Neuronal stem cell (in vitro differentiated cells): Measurements from ENCODE around the gene FGFR2.

ENCODE experiments used
- DNase-seq: peaks from one replicate; pipeline ENCODE4 v3.0.0-alpha.2; 2013; ENCODE audit warnings: low spot score
- H2AFZ ChIP-seq: one replicate; pipeline ENCODE4 v1.6.1; 2013; ENCODE audit warnings: mild to moderate bottlenecking, low read length, inconsistent platforms
- H2AK5ac ChIP-seq: 2 replicates; pipeline ENCODE4 v1.6.1; 2013; ENCODE audit warnings: low read depth, mild to moderate bottlenecking, inconsistent platforms, low read length, moderate library complexity, mixed read lengths
- H2BK120ac ChIP-seq: 2 replicates; pipeline ENCODE4 v1.6.1; 2013; ENCODE audit warnings: low read depth, mild to moderate bottlenecking, inconsistent platforms, low read length, moderate library complexity, mixed read lengths
- H2BK12ac ChIP-seq: one replicate; pipeline ENCODE4 v1.6.1; 2013; ENCODE audit warnings: low read length, inconsistent platforms
- H2BK15ac ChIP-seq: 2 replicates; pipeline ENCODE4 v1.6.1; 2013; ENCODE audit warnings: mild to moderate bottlenecking, low read length, inconsistent platforms, mixed read lengths
- H2BK5ac ChIP-seq: one replicate; pipeline ENCODE4 v1.6.1; 2013; ENCODE audit warnings: inconsistent platforms, mild to moderate bottlenecking, low read length, moderate library complexity
- H3K14ac ChIP-seq: one replicate; pipeline ENCODE4 v1.6.1; 2013; ENCODE audit warnings: low read length, inconsistent platforms
- H3K18ac ChIP-seq: 2 replicates; pipeline ENCODE4 v1.6.1; 2013; ENCODE audit warnings: low read length, inconsistent platforms
- H3K23ac ChIP-seq: 2 replicates; pipeline ENCODE4 v1.6.1; 2013; ENCODE audit warnings: low read depth, mild to moderate bottlenecking, mixed read lengths, low read length, inconsistent platforms; ENCODE audit not compliant: poor library complexity
- H3K27ac ChIP-seq: replicated peaks from 3 replicates; pipeline ENCODE4 v1.5.1; 2013; ENCODE audit warnings: low read length, inconsistent platforms
- H3K27me3 ChIP-seq, 3 experiments: 2 replicates each; pipeline ENCODE4 v1.6.1; 2013; ENCODE audit warnings: low read length in 3 of 3, mild to moderate bottlenecking in 2 of 3, inconsistent platforms in 1 of 3, low read depth in 1 of 3, mixed read lengths in 1 of 3, moderate library complexity in 1 of 3; ENCODE audit not compliant: control insufficient read depth in 3 of 3, insufficient read depth in 3 of 3
- H3K36me3 ChIP-seq, 2 donors: replicated peaks in 1 of 2; 2 replicates each; pipeline ENCODE4 v1.6.1; 2013; ENCODE audit warnings: low read length in 2 of 2; ENCODE audit not compliant: control insufficient read depth in 2 of 2, insufficient read depth in 2 of 2
- H3K4ac ChIP-seq: 2 replicates; pipeline ENCODE4 v1.6.1; 2013; ENCODE audit warnings: inconsistent platforms, mild to moderate bottlenecking, low read length, moderate library complexity
- H3K4me1 ChIP-seq, 2 donors: 1 replicate in 1 of 2; 2 replicates in 1 of 2; pipeline ENCODE4 v1.6.1; 2013; ENCODE audit warnings: low read length in 2 of 2, low read depth in 1 of 2; ENCODE audit not compliant: control insufficient read depth in 2 of 2, insufficient read depth in 1 of 2
- H3K4me2 ChIP-seq: one replicate; pipeline ENCODE4 v1.6.1; 2013; ENCODE audit warnings: mild to moderate bottlenecking, low read length, inconsistent platforms; ENCODE audit not compliant: insufficient read depth, poor library complexity, severe bottlenecking
- H3K4me3 ChIP-seq, 2 donors: 2 replicates each; pipeline ENCODE4 v1.5.1; 2013; ENCODE audit warnings: low read length in 2 of 2, mild to moderate bottlenecking in 2 of 2, inconsistent platforms in 1 of 2, moderate library complexity in 1 of 2
- H3K79me1 ChIP-seq: one replicate; pipeline ENCODE4 v1.6.1; 2013; ENCODE audit warnings: low read depth, mild to moderate bottlenecking, inconsistent platforms, low read length, moderate library complexity
- H3K9ac ChIP-seq: one replicate; pipeline ENCODE4 v1.6.1; 2013; ENCODE audit warnings: mild to moderate bottlenecking, low read depth, low read length, inconsistent platforms; ENCODE audit not compliant: poor library complexity
- H3K9me3 ChIP-seq, 2 donors: replicated peaks in 1 of 2; 2 replicates each; pipeline versions ENCODE3 to v1.6.1; 2013; ENCODE audit warnings: low read length in 2 of 2, mild to moderate bottlenecking in 2 of 2, inconsistent platforms in 1 of 2, low read depth in 1 of 2, mixed read lengths in 1 of 2, moderate library complexity in 1 of 2; ENCODE audit not compliant: control insufficient read depth in 2 of 2, insufficient read depth in 1 of 2
- H4K8ac ChIP-seq: one replicate; pipeline ENCODE4 v1.6.1; 2013; ENCODE audit warnings: low read depth, mild to moderate bottlenecking, inconsistent platforms, low read length, moderate library complexity
- H4K91ac ChIP-seq: one replicate; pipeline ENCODE4 v1.6.1; 2013; ENCODE audit warnings: low read length, low read depth, mild to moderate bottlenecking, inconsistent platforms; ENCODE audit not compliant: poor library complexity
- WGBS, 2 donors: extraction: QIAGEN DNeasy Blood & Tissue Kit; methylation state at CpG; one replicate each; pipeline ENCODE4 v1.1.7; 2013; ENCODE audit warnings: missing lambda C conversion rate in 2 of 2, mixed read lengths in 1 of 2; ENCODE audit not compliant: insufficient read length in 2 of 2, insufficient replicate concordance in 1 of 2; ENCODE audit errors: extremely low coverage in 2 of 2; 5-methylcytosine and 5-hydroxymethylcytosine counted together

FGFR2 gene

GRCh38 chr10:121449482-121449924, 148.7 kb downstream of the FGFR2 start:
- no peak overlapping the region for H3K18ac ChIP-seq
- no peaks in the 10 kb centered on the region for H3K27me3 ChIP-seq
- H2BK15ac ChIP-seq: no peak overlapping the region
- H2AK5ac ChIP-seq: no peak overlapping the region
- no peak overlapping the region for H2BK120ac ChIP-seq
- H3K4ac ChIP-seq: no peak overlapping the region
- DNase-seq: no peak
- H3K9me3 ChIP-seq: no peaks in the 10 kb centered on the region
- no peaks in the 10 kb centered on the region for H3K79me1 ChIP-seq
- H4K91ac ChIP-seq: no peak overlapping the region
- no peak overlapping the region for H3K27ac ChIP-seq
- no peak overlapping the region for H2BK12ac ChIP-seq
- H4K8ac ChIP-seq: no peak overlapping the region
- H3K4me1 ChIP-seq: peaks cover 0 to 9% of the 10 kb centered on the region in 2 donors
- H2BK5ac ChIP-seq: no peak overlapping the region
- no peak overlapping the region for H3K9ac ChIP-seq
- no peak overlapping the region for H3K23ac ChIP-seq
- H2AFZ ChIP-seq: no peak overlapping the region
- H3K4me3 ChIP-seq: no peak overlapping the region
- no peak overlapping the region for H3K14ac ChIP-seq
- no peak overlapping the region for H3K4me2 ChIP-seq
- no CpG with 5 or more reads among the region's 4 CpGs for WGBS, 2 donors
- no peaks in the 10 kb centered on the region for H3K36me3 ChIP-seq

- Histone ChIP-seq H3K79me1 (no peaks in the 10 kb centered on the region), H4K8ac (no peak overlapping the region), H2AK5ac (no peak overlapping the region), H2BK15ac (no peak overlapping the region), H4K91ac (no peak overlapping the region), H3K14ac (no peak overlapping the region), H3K9me3 (no peaks in the 10 kb centered on the region), H3K9ac (no peak overlapping the region), H2BK120ac (no peak overlapping the region), H3K4me3 (no peak overlapping the region), H3K4ac (no peak overlapping the region), H3K27ac (no peak overlapping the region), H2BK5ac (no peak overlapping the region), H2BK12ac (no peak overlapping the region), H2AFZ (no peak overlapping the region), H3K18ac (no peak overlapping the region), H3K4me2 (no peak overlapping the region), H3K36me3 (no peaks in the 10 kb centered on the region), H3K27me3 (peaks cover 0 to 1% (median 0%) of the 10 kb centered on the region in 3 experiments), H3K23ac (no peak overlapping the region), H3K4me1 (peaks cover 0 to 9% of the 10 kb centered on the region in 2 donors)
- no peak for DNase-seq
- no CpG with 5 or more reads among the region's 5 CpGs for WGBS, 2 donors
Measured at GRCh38 chr10:121448766-121449421, 149.3 kb downstream of the FGFR2 start.

- H3K4me1 ChIP-seq: peaks cover 0 to 2% of the 10 kb centered on the region in 2 donors
- H3K18ac ChIP-seq: no peak overlapping the region
- no peak overlapping the region for H2BK120ac ChIP-seq
- WGBS, 2 donors: no CpG with 5 or more reads among the region's 8 CpGs
- H4K91ac ChIP-seq: no peak overlapping the region
- no peak overlapping the region for H2BK12ac ChIP-seq
- H3K14ac ChIP-seq: no peak overlapping the region
- no peak overlapping the region for H3K4me3 ChIP-seq
- no peak overlapping the region for H3K9ac ChIP-seq
- H4K8ac ChIP-seq: no peak overlapping the region
- H3K4me2 ChIP-seq: no peak overlapping the region
- no peak overlapping the region for H2AFZ ChIP-seq
- H3K79me1 ChIP-seq: no peaks in the 10 kb centered on the region
- H3K27ac ChIP-seq: no peak overlapping the region
- H3K36me3 ChIP-seq: no peaks in the 10 kb centered on the region
- DNase-seq: no peak
- H2BK5ac ChIP-seq: no peak overlapping the region
- peaks cover 0 to 2% (median 0%) of the 10 kb centered on the region in 3 experiments for H3K27me3 ChIP-seq
- H2BK15ac ChIP-seq: no peak overlapping the region
- H3K9me3 ChIP-seq: no peaks in the 10 kb centered on the region
- no peak overlapping the region for H3K23ac ChIP-seq
- no peak overlapping the region for H3K4ac ChIP-seq
- no peak overlapping the region for H2AK5ac ChIP-seq
Measured at GRCh38 chr10:121444520-121445165, 153.6 kb downstream of the FGFR2 start.

GRCh38 chr10:121442086-121442935, 155.9 kb downstream of the FGFR2 start:
- no peak overlapping the region for H3K14ac ChIP-seq
- no peak overlapping the region for H3K27ac ChIP-seq
- H2BK15ac ChIP-seq: no peak overlapping the region
- H3K4me3 ChIP-seq: no peak overlapping the region
- no peak overlapping the region for H3K4me2 ChIP-seq
- H2BK5ac ChIP-seq: no peak overlapping the region
- H2AFZ ChIP-seq: peak overlapping the region; percentile 32
- no CpG with 5 or more reads among the region's 5 CpGs for WGBS, 2 donors
- no peak overlapping the region for H4K8ac ChIP-seq
- no peak overlapping the region for H2BK12ac ChIP-seq
- no peak overlapping the region for H2BK120ac ChIP-seq
- H3K4me1 ChIP-seq: peaks cover 4% of the 10 kb centered on the region in 2 donors
- no peaks in the 10 kb centered on the region for H3K36me3 ChIP-seq
- no peak overlapping the region for H3K4ac ChIP-seq
- no peak overlapping the region for H4K91ac ChIP-seq
- DNase-seq: no peak
- H2AK5ac ChIP-seq: no peak overlapping the region
- H3K79me1 ChIP-seq: no peaks in the 10 kb centered on the region
- no peak overlapping the region for H3K9ac ChIP-seq
- H3K23ac ChIP-seq: no peak overlapping the region
- H3K27me3 ChIP-seq: peaks cover 0 to 2% (median 0%) of the 10 kb centered on the region in 3 experiments
- no peaks in the 10 kb centered on the region for H3K9me3 ChIP-seq
- no peak overlapping the region for H3K18ac ChIP-seq
